HS-27A (cell line): Measurements from ENCODE around the gene STYK1.
A peak's percentile ranks its signal among the peaks of the same experiment; 100 is the strongest.
"Not testable (repeated sequence)": the region's sequence is repeated elsewhere in the genome, so short reads cannot be mapped to it uniquely, and the experiment has no call there.

Source experiments
- DNase-seq: peaks from one replicate; pipeline ENCODE4 v3.0.0-alpha.2; 2012; ENCODE audit warnings: low read depth, missing footprints

The STYK1 gene

GRCh38 chr12:10620078-10620779 is 53.6 kb downstream of the STYK1 start:
- DNase-seq: no peak

GRCh38 chr12:10618338-10618987 is 55.4 kb downstream of the STYK1 start:
- peak; percentile 73 for DNase-seq

- DNase-seq: no peak
Observed at GRCh38 chr12:10617863-10618262, 56.0 kb downstream of the STYK1 start.

- no peak for DNase-seq
Observed at GRCh38 chr12:10615532-10615931, 58.3 kb downstream of the STYK1 start.

- DNase-seq: no peak
Observed at GRCh38 chr12:10614056-10614370, 59.8 kb downstream of the STYK1 start.

- DNase-seq: peak; percentile 94
Observed at GRCh38 chr12:10613349-10614055, 60.4 kb downstream of the STYK1 start, which contains the start of gene MAGOHB. Gene MAGOHB, minus strand, starts transcription at chr12:10613609. Its CDS starts 77 bp downstream, at chr12:10613532.

GRCh38 chr12:10612984-10613348 is 60.9 kb downstream of the STYK1 start:
- no peak for DNase-seq

GRCh38 chr12:10612110-10612509 is 61.7 kb downstream of the STYK1 start:
- DNase-seq: no peak

GRCh38 chr12:10611258-10611657 is 62.6 kb downstream of the STYK1 start:
- not testable (repeated sequence) for DNase-seq

- DNase-seq: no peak
Observed at GRCh38 chr12:10610188-10610587, 63.7 kb downstream of the STYK1 start.

GRCh38 chr12:10607885-10608458 is 65.9 kb downstream of the STYK1 start:
- no peak for DNase-seq

GRCh38 chr12:10601860-10602259 is 72.0 kb downstream of the STYK1 start:
- DNase-seq: no peak

- DNase-seq: no peak
Observed at GRCh38 chr12:10600988-10601387, 72.9 kb downstream of the STYK1 start.

GRCh38 chr12:10595881-10596280 is 78.0 kb downstream of the STYK1 start:
- DNase-seq: no peak

- DNase-seq: peak; percentile 14
Observed at GRCh38 chr12:10590966-10591365, 82.9 kb downstream of the STYK1 start.

GRCh38 chr12:10584415-10584814 is 89.4 kb downstream of the STYK1 start:
- DNase-seq: no peak

- no peak for DNase-seq
Observed at GRCh38 chr12:10582704-10583103, 91.1 kb downstream of the STYK1 start.

- DNase-seq: not testable (repeated sequence)
Observed at GRCh38 chr12:10582133-10582532, 91.7 kb downstream of the STYK1 start.

GRCh38 chr12:10574307-10574706 is 99.5 kb downstream of the STYK1 start:
- no peak for DNase-seq

GRCh38 chr12:10572021-10572490 is 101.8 kb downstream of the STYK1 start:
- DNase-seq: not testable (repeated sequence)

GRCh38 chr12:10571141-10571540 is 102.7 kb downstream of the STYK1 start:
- no peak for DNase-seq
